ENCODE data around the gene SF3B6. TPM values are rescaled to one million over a fixed set of nuclear protein-coding genes. Genes with fewer than 3 reads are reported as not detected.

Gene SF3B6
- total and polyA plus RNA-seq, 12 donors: 61.2 to 209 (median 80.6) TPM

DNA sequence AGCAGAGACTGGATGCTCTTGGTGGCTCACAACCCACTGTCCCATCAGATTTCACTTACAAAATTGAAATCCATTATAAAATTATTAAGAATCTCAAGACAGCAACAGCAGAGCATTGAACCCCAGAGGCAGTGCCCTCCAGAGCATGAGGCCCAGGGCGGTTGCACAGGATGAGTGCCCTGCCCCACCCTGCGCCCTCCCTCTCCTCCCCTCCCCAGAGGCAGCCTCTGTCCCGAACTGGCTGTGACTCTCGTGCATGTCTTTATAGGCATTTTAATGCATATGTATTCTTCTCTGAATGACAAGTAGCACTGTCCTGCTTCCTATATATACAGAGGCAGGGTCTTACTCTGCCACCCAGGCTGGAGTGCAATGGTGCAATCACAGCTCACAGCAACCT lies 55.9 kb downstream of the SF3B6 start:
- DNase-seq: no peak
- Histone ChIP-seq H3K4me3 (no peak overlapping the region), H3K27ac (no peak overlapping the region), H3K4me1 (replicated peaks in 1 of 2) (no peaks in the 10 kb centered on the region), H3K36me3 (replicated peaks in 1 of 2) (no peaks in the 10 kb centered on the region), H3K27me3 (no peaks in the 10 kb centered on the region), H3K9me3 (replicated peaks in 1 of 3) (no peaks in the 10 kb centered on the region)
- TF ChIP-seq, protein P1, sequence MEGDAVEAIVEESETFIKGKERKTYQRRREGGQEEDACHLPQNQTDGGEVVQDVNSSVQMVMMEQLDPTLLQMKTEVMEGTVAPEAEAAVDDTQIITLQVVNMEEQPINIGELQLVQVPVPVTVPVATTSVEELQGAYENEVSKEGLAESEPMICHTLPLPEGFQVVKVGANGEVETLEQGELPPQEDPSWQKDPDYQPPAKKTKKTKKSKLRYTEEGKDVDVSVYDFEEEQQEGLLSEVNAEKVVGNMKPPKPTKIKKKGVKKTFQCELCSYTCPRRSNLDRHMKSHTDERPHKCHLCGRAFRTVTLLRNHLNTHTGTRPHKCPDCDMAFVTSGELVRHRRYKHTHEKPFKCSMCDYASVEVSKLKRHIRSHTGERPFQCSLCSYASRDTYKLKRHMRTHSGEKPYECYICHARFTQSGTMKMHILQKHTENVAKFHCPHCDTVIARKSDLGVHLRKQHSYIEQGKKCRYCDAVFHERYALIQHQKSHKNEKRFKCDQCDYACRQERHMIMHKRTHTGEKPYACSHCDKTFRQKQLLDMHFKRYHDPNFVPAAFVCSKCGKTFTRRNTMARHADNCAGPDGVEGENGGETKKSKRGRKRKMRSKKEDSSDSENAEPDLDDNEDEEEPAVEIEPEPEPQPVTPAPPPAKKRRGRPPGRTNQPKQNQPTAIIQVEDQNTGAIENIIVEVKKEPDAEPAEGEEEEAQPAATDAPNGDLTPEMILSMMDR (IDR thresholded peaks at IDR 0.05): no peak
- TF ChIP-seq POLR2A (IDR thresholded peaks at IDR 0.05): no peak
- intact Hi-C loops (cut with DNase I): no loop called here
- 87 to 90% (median 89%) methylated on average over 4 of the region's 4 CpGs for WGBS, 4 donors

DNA sequence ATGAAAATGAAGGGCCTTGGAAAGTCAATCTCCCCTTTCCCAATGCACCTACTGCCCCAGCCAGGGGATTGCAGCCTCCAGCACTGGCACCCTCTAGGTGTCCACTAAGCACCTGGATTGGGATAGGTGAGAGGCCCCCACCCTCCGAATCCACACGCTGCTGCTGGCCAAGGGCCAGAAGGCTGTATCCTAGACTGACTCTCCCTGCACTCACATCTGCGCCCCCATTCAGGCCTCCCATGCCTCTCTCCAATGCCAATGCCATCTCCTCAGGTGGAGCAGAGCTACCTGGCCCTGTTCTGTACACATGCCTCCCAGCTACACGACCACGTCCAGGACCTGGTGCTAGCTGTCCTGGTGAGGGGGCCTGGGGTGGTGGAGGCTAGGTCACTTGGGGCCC lies 56.4 kb downstream of the SF3B6 start:
- H3K4me3 ChIP-seq: no peak overlapping the region
- no peak for DNase-seq
- WGBS, 4 donors: 76 to 87% (median 82%) methylated on average over 3 to 5 of the region's 5 CpGs
- no peaks in the 10 kb centered on the region for H3K36me3 ChIP-seq (replicated peaks in 1 of 2)
- intact Hi-C loops (cut with DNase I): no loop called here
- no peaks in the 10 kb centered on the region for H3K4me1 ChIP-seq (replicated peaks in 1 of 2)
- no peak overlapping the region for H3K27ac ChIP-seq
- no peaks in the 10 kb centered on the region for H3K27me3 ChIP-seq
- TF ChIP-seq POLR2A (IDR thresholded peaks at IDR 0.05): no peak
- TF ChIP-seq, protein P1 (IDR thresholded peaks at IDR 0.05): no peak
- no peaks in the 10 kb centered on the region for H3K9me3 ChIP-seq (replicated peaks in 1 of 3)

DNA sequence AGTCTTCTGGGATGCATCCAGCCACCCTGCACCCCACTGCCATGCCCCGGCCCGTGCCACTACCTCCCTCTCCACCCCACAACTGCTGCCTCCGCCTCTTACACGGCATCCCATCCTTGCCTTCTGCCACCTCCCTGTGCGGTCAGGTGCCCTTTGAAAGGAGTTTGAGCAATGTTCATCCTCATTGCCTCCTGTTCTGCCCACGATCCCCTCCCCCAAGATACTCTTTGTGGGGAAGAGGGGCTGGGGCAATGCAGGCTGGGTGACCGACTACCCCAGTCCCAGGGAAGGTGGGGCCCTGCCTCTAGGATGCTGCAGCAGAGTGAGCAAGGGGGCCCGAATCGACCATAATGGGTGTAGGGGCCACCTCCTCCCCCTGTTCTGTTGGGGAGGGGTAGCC lies 57.9 kb downstream of the SF3B6 start:
- H3K9me3 ChIP-seq (replicated peaks in 1 of 3): no peaks in the 10 kb centered on the region
- 87 to 93% (median 89%) methylated on average over 8 to 9 of the region's 9 CpGs for WGBS, 4 donors
- no peak for DNase-seq
- no peak overlapping the region for H3K4me3 ChIP-seq
- H3K27ac ChIP-seq: no peak overlapping the region
- intact Hi-C loops (cut with DNase I): no loop called here
- H3K27me3 ChIP-seq: no peaks in the 10 kb centered on the region
- H3K36me3 ChIP-seq (replicated peaks in 1 of 2): no peaks in the 10 kb centered on the region
- no peaks in the 10 kb centered on the region for H3K4me1 ChIP-seq (replicated peaks in 1 of 2)
- TF ChIP-seq POLR2A (IDR thresholded peaks at IDR 0.05): no peak
- TF ChIP-seq, protein P1 (IDR thresholded peaks at IDR 0.05): no peak

DNA sequence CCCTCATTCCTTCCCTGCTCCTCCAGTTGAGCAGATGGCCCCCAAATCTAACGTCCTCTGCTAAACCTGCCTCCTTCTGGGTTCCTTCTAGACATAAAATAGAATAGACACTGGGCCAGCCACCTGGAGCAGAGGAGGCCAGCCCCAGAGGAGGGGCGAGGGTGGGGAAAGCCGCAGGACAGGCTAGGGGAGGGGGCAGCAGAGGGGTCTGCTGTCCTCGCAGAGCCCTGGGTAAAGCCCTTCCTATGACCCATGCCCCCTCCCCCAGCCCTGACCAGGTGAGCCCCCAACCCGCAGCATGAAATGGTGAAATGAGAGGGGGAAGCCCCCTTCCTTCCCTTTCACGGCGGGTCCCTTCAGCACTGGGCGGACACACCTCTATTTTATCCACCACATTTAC lies 58.4 kb downstream of the SF3B6 start:
- no peaks in the 10 kb centered on the region for H3K4me1 ChIP-seq (replicated peaks in 1 of 2)
- 83 to 90% (median 87%) methylated on average over 5 to 8 of the region's 8 CpGs for WGBS, 4 donors
- intact Hi-C loops (cut with DNase I): no loop called here
- no peaks in the 10 kb centered on the region for H3K36me3 ChIP-seq (replicated peaks in 1 of 2)
- H3K27ac ChIP-seq: no peak overlapping the region
- H3K27me3 ChIP-seq: no peaks in the 10 kb centered on the region
- TF ChIP-seq, protein P1 (IDR thresholded peaks at IDR 0.05): no peak
- no peak for TF ChIP-seq POLR2A (IDR thresholded peaks at IDR 0.05)
- no peak overlapping the region for H3K4me3 ChIP-seq
- no peak for DNase-seq
- no peaks in the 10 kb centered on the region for H3K9me3 ChIP-seq (replicated peaks in 1 of 3)

Small RNA genes lying within 50 kb of the gene (small RNA-seq; reads per million reads assigned to genes)
- gene RNU6-370P: 0 reads per million in 2 donors

Other genes with a start within 250 kb of the SF3B6 start
- gene ATAD2B, start 149.2 kb downstream of the SF3B6 start, total RNA-seq: 10 to 100 TPM in 8 of 9 donors, 1 to 10 TPM in 1; 3.4 to 26.7 (median 18.0) TPM
- 1 to 10 TPM; 4.1 to 6.4 (median 5.9) TPM for gene ATAD2B, start 149.2 kb downstream of the SF3B6 start, polyA plus RNA-seq
- 10 to 100 TPM in 6 of 9 donors, 1 to 10 TPM in 3; 6.2 to 17.3 (median 14.1) TPM for gene UBXN2A, start 135.9 kb downstream of the SF3B6 start, total RNA-seq
- gene UBXN2A, start 135.9 kb downstream of the SF3B6 start, polyA plus RNA-seq: 10 to 100 TPM in 1 of 3 donors, 1 to 10 TPM in 2; 5.4 to 11.4 (median 5.4) TPM
- under 1 TPM in 3 of 9 donors, not detected in 6; 0.30 to 0.61 (median 0.44) TPM for gene MFSD2B, start 66.2 kb downstream of the SF3B6 start, total RNA-seq
- gene MFSD2B, start 66.2 kb downstream of the SF3B6 start, polyA plus RNA-seq: under 1 TPM in 2 of 3 donors, not detected in 1; 0.03 to 0.16 TPM
- gene WDCP, start 28.9 kb downstream of the SF3B6 start, total RNA-seq: 10 to 100 TPM in 5 of 9 donors, 1 to 10 TPM in 4; 4.1 to 18.0 (median 12.5) TPM
- gene WDCP, start 28.9 kb downstream of the SF3B6 start, polyA plus RNA-seq: 10 to 100 TPM in 1 of 3 donors, 1 to 10 TPM in 2; 1.9 to 13.0 (median 2.0) TPM
- gene FKBP1B, start 26.6 kb downstream of the SF3B6 start, total RNA-seq: 10 to 100 TPM in 2 of 9 donors, 1 to 10 TPM in 7; 3.7 to 18.2 (median 5.7) TPM
- gene FKBP1B, start 26.6 kb downstream of the SF3B6 start, polyA plus RNA-seq: 1 to 10 TPM; 4.4 to 8.1 (median 7.0) TPM
- 10 to 100 TPM; 18.4 to 31.8 (median 26.9) TPM for gene TP53I3, start 8.5 kb upstream of the SF3B6 start, total RNA-seq
- gene TP53I3, start 8.5 kb upstream of the SF3B6 start, polyA plus RNA-seq: 10 to 100 TPM; 18.8 to 50.0 (median 48.4) TPM
- gene PFN4, start 47.0 kb upstream of the SF3B6 start, total RNA-seq: 1 to 10 TPM in 2 of 9 donors, under 1 TPM in 4, not detected in 3; 0.41 to 1.6 (median 0.88) TPM
- 1 to 10 TPM in 1 of 3 donors, under 1 TPM in 2; 0.82 to 2.7 (median 0.84) TPM for gene PFN4, start 47.0 kb upstream of the SF3B6 start, polyA plus RNA-seq
- 10 to 100 TPM in 8 of 9 donors, 1 to 10 TPM in 1; 1.9 to 33.0 (median 28.9) TPM for gene FAM228B, start 47.1 kb upstream of the SF3B6 start, total RNA-seq
- 100 to 1,000 TPM in 1 of 3 donors, 10 to 100 TPM in 2; 18.8 to 141 (median 66.3) TPM for gene FAM228B, start 47.1 kb upstream of the SF3B6 start, polyA plus RNA-seq
- gene FAM228A, start 98.7 kb upstream of the SF3B6 start, total RNA-seq: 1 to 10 TPM in 2 of 9 donors, under 1 TPM in 7; 0.28 to 2.4 (median 0.72) TPM
- 1 to 10 TPM in 2 of 3 donors, under 1 TPM in 1; 0.64 to 2.4 (median 1.6) TPM for gene FAM228A, start 98.7 kb upstream of the SF3B6 start, polyA plus RNA-seq